Eye (tissue), 1 donor: ENCODE data around the gene GSAP.
"Not testable (repeated sequence)": the region's sequence is repeated elsewhere in the genome, so short reads cannot be mapped to it uniquely, and the experiment has no call there.

Experiments
- DNase-seq: peaks from one replicate; pipeline ENCODE4 v3.0.0-alpha.2; 2015

Gene GSAP

GRCh38 chr7:77415823-77416620 lies at the start of gene GSAP:
GSAP (minus strand) TSS chr7:77416349; CDS start chr7:77416321, 28 bp downstream.
- peak; percentile 64 for DNase-seq

- DNase-seq = no peak
Observed at GRCh38 chr7:77465256-77465655, 49.1 kb upstream of the GSAP start.

- DNase-seq = no peak
Observed at GRCh38 chr7:77464589-77464988, 48.4 kb upstream of the GSAP start.

GRCh38 chr7:77463632-77464031 lies 47.5 kb upstream of the GSAP start:
- DNase-seq = not testable (repeated sequence)

GRCh38 chr7:77461842-77462241 lies 45.7 kb upstream of the GSAP start:
- no peak for DNase-seq

GRCh38 chr7:77461246-77461645 lies 45.1 kb upstream of the GSAP start:
- DNase-seq = no peak

- DNase-seq = no peak
Observed at GRCh38 chr7:77460057-77460486, 43.9 kb upstream of the GSAP start.

GRCh38 chr7:77459311-77459726 lies 43.2 kb upstream of the GSAP start:
- no peak for DNase-seq

GRCh38 chr7:77458786-77459185 lies 42.6 kb upstream of the GSAP start:
- DNase-seq = no peak

GRCh38 chr7:77457779-77458178 lies 41.6 kb upstream of the GSAP start:
- DNase-seq = no peak

- no peak for DNase-seq
Observed at GRCh38 chr7:77456696-77457095, 40.5 kb upstream of the GSAP start.

GRCh38 chr7:77455321-77455720 lies 39.2 kb upstream of the GSAP start:
- DNase-seq = no peak

- DNase-seq = no peak
Observed at GRCh38 chr7:77454802-77455201, 38.7 kb upstream of the GSAP start.

- no peak for DNase-seq
Observed at GRCh38 chr7:77453531-77453930, 37.4 kb upstream of the GSAP start.

- not testable (repeated sequence) for DNase-seq
Observed at GRCh38 chr7:77451950-77452349, 35.8 kb upstream of the GSAP start.

- no peak for DNase-seq
Observed at GRCh38 chr7:77450613-77451012, 34.5 kb upstream of the GSAP start.

- DNase-seq = no peak
Observed at GRCh38 chr7:77450054-77450453, 33.9 kb upstream of the GSAP start.

- no peak for DNase-seq
Observed at GRCh38 chr7:77447616-77448015, 31.5 kb upstream of the GSAP start.

GRCh38 chr7:77444123-77444522 lies 28.0 kb upstream of the GSAP start:
- DNase-seq = peak; percentile 36

GRCh38 chr7:77443042-77443441 lies 26.9 kb upstream of the GSAP start:
- DNase-seq = no peak

- DNase-seq = no peak
Observed at GRCh38 chr7:77442636-77443035, 26.5 kb upstream of the GSAP start.

GRCh38 chr7:77441046-77441445 lies 24.9 kb upstream of the GSAP start:
- no peak for DNase-seq

- no peak for DNase-seq
Observed at GRCh38 chr7:77439572-77439971, 23.4 kb upstream of the GSAP start.

- no peak for DNase-seq
Observed at GRCh38 chr7:77438131-77438530, 22.0 kb upstream of the GSAP start.
